A673 (cell line): ENCODE results near the gene ZNF860. TPM values are rescaled to one million over a fixed set of nuclear protein-coding genes. Genes with fewer than 3 reads are reported as not detected.

Experiments used
- BruUV-seq: library from RNA; stranded (reverse); fragments of 400-500 nt; replicated peaks from 2 replicates; lab custom pipeline; 2021; lab: Mats Ljungman, UMichigan
- CTCF ChIA-PET: fragments of 300-600 bp; sonication (Branson Sonifier 250); formaldehyde crosslinking; loops from one replicate; lab custom pipeline; 2022; ENCODE audit warnings: antibody characterized with exemption; lab: Charles Lee
- POLR2A ChIA-PET: fragments of 300-600 bp; sonication (Branson Sonifier 250); formaldehyde crosslinking; loops from one replicate; lab custom pipeline; 2022; ENCODE audit warnings: antibody characterized with exemption; ENCODE audit not compliant: low non-redundant PET; lab: Charles Lee
- DNase-seq: peaks from one replicate; pipeline ENCODE4 v3.0.0-alpha.2; 2015; ENCODE audit warnings: low spot score
- H3K27ac ChIP-seq: fragments of 200-600 bp; sonication (generic); 2 replicates; pipeline ENCODE4 v1.5.1; 2016; ENCODE audit warnings: mixed run types, low read depth, mild to moderate bottlenecking, mixed read lengths, antibody characterized with exemption, low read length; ENCODE audit not compliant: poor library complexity, severe bottlenecking
- H3K27me3 ChIP-seq: fragments of 200-600 bp; sonication (generic); replicated peaks from 2 replicates; pipeline ENCODE4 v1.6.1; 2017; ENCODE audit warnings: mixed run types, low read depth, mild to moderate bottlenecking, mixed read lengths, antibody characterized with exemption, low read length; ENCODE audit not compliant: insufficient read depth, poor library complexity
- H3K36me3 ChIP-seq: fragments of 200-600 bp; sonication (generic); 2 replicates; pipeline ENCODE4 v1.6.1; 2016; ENCODE audit warnings: mixed run types, mild to moderate bottlenecking, mixed read lengths, antibody characterized with exemption, low read length; ENCODE audit not compliant: insufficient read depth, poor library complexity, severe bottlenecking
- H3K4me1 ChIP-seq: fragments of 200-600 bp; sonication (generic); 2 replicates; pipeline ENCODE4 v1.6.1; 2017; ENCODE audit warnings: mixed run types, mild to moderate bottlenecking, mixed read lengths, antibody characterized with exemption, low read length; ENCODE audit not compliant: insufficient read depth, poor library complexity, severe bottlenecking
- H3K4me3 ChIP-seq: fragments of 200-600 bp; sonication (generic); 2 replicates; pipeline ENCODE4 v1.5.1; 2016; ENCODE audit warnings: low read depth, mixed run types, mild to moderate bottlenecking, mixed read lengths, low read length; ENCODE audit not compliant: poor library complexity, severe bottlenecking
- H3K9me3 ChIP-seq: fragments of 200-600 bp; sonication (generic); 2 replicates; pipeline ENCODE4 v1.6.1; 2016; ENCODE audit warnings: mixed run types, low read depth, mild to moderate bottlenecking, mixed read lengths, antibody characterized with exemption, low read length; ENCODE audit not compliant: poor library complexity, severe bottlenecking
- EZH2 ChIP-seq: fragments of 200-600 bp; sonication (generic); IDR thresholded peaks from 2 replicates; pipeline ENCODE4 v1.6.1; 2017; ENCODE audit warnings: borderline replicate concordance, low read depth, mild to moderate bottlenecking, mixed read lengths, antibody characterized with exemption, low read length; ENCODE audit not compliant: poor library complexity, severe bottlenecking
- intact Hi-C: fragments of 100-400 bp; cut with micrococcal nuclease; formaldehyde crosslinking; loops from one replicate; pipeline ENCODE4 v1.10.0; 2022; ENCODE audit not compliant: unreplicated experiment
- total RNA-seq: library from RNA; stranded (reverse); gene quantifications from 2 replicates; pipeline ENCODE4 v1.2.3, GENCODE V29; 2021
- TF ChIP-seq, protein P1 (sequence below): fragments of 300-800, 200-600 bp; sonication (generic); conservative IDR thresholded peaks from 2 replicates; pipeline ENCODE4 v1.5.1; 2017; ENCODE audit warnings: low read depth, mild to moderate bottlenecking, antibody characterized with exemption, low read length, moderate library complexity, mixed read lengths

Gene ZNF860
- total RNA-seq, 1 experiment from 2014 or later: not detected

DNA sequence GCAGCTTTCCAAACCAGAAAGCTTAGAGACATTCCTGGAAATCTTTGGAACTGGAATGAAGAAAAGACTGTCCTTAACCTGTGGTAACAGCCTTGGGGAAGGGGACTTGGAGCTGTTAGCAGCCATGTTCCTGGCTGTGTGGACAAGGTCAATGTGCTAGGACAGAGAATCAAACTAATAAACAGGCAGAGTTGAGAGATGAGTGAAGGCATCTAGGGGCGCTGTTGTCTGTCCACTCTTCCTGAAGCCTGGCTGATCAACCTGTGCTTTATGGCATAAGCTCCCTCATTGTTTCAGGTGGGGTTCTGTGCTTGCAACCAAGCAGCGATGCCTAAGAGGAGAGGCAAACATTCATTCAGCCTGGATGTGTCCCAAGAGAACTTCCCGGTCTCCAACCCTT, 19.3 kb downstream of the ZNF860 start:
- Histone ChIP-seq H3K4me3 (no peak overlapping the region), H3K4me1 (no peaks in the 10 kb centered on the region), H3K36me3 (no peaks in the 10 kb centered on the region), H3K27me3 (no peaks in the 10 kb centered on the region), H3K9me3 (no peaks in the 10 kb centered on the region), H3K27ac (no peak overlapping the region)
- no peak for TF ChIP-seq EZH2
- TF ChIP-seq, protein P1, sequence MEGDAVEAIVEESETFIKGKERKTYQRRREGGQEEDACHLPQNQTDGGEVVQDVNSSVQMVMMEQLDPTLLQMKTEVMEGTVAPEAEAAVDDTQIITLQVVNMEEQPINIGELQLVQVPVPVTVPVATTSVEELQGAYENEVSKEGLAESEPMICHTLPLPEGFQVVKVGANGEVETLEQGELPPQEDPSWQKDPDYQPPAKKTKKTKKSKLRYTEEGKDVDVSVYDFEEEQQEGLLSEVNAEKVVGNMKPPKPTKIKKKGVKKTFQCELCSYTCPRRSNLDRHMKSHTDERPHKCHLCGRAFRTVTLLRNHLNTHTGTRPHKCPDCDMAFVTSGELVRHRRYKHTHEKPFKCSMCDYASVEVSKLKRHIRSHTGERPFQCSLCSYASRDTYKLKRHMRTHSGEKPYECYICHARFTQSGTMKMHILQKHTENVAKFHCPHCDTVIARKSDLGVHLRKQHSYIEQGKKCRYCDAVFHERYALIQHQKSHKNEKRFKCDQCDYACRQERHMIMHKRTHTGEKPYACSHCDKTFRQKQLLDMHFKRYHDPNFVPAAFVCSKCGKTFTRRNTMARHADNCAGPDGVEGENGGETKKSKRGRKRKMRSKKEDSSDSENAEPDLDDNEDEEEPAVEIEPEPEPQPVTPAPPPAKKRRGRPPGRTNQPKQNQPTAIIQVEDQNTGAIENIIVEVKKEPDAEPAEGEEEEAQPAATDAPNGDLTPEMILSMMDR: no peak
- no TSS peak for BruUV-seq
- intact Hi-C loops: no loop called here
- DNase-seq: no peak
- ChIA-PET CTCF (no interaction called here), POLR2A (no interaction called here)

DNA sequence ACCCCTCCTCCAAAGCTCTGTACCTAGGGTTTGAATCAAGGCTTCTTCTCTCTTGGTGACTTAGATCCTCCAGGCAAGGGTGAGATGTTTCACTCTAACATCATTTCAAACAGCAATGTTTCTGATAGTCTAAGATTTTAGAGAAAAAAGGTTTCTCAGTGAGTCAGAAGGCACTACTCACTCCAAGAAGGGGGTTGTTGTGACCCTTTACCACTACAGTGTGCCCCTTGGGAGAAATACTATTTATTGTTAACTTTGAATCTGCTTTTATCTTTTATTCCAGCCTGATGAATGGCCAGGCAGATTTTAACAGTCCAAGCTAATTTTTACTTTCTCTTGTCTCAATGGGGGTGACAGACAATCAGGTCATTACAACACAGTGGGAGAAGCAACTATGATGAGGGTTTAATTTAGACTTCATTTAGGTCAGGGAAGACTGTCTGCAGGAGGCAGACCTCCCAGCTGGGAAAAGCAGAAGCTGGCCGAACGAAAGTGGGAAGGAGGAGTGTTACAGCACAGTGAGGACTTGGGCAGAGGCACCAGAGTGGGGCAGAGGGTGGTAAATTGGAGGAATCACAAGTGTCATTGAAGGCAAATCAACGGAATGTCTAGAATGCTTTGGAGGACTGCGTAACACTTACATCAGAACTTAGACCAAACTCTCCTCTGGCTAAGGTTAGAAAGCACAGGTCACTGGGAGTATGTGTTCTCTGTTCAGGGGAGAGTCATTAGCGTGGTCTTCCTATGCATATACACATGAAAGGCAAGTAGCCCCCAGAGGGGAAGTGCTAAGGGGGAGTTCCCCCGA, 21.2 kb downstream of the ZNF860 start:
- TF ChIP-seq, protein P1: no peak
- TF ChIP-seq EZH2: no peak
- POLR2A ChIA-PET: no interaction called here
- H3K4me1 ChIP-seq: no peaks in the 10 kb centered on the region
- no peaks in the 10 kb centered on the region for H3K9me3 ChIP-seq
- CTCF ChIA-PET: no interaction called here
- H3K27me3 ChIP-seq: no peaks in the 10 kb centered on the region
- intact Hi-C loops: no loop called here
- no peaks in the 10 kb centered on the region for H3K36me3 ChIP-seq
- no TSS peak for BruUV-seq
- DNase-seq: no peak
- H3K27ac ChIP-seq: no peak overlapping the region
- H3K4me3 ChIP-seq: no peak overlapping the region

DNA sequence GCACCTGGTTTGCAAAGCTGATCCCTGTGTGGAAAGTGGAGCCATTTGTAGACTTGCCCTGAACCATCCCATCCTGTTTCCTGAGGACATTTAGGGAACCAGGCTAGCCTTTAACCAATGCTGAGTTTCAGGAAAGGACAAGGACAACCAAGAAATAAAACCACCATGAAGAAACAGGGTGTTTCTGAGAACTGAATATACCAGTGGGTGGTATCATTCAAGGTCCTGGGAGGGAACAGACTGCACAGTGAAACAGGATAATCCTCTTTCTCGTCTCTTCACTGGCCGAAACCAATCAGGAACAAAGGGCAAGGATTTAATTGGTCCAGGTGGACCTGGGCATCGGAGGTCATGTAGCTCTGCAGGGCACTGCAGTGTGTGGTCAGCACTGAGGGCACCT, 21.8 kb downstream of the ZNF860 start:
- POLR2A ChIA-PET: no interaction called here
- intact Hi-C loops: no loop called here
- Histone ChIP-seq H3K9me3 (no peaks in the 10 kb centered on the region), H3K36me3 (no peaks in the 10 kb centered on the region), H3K4me1 (no peaks in the 10 kb centered on the region), H3K27me3 (no peaks in the 10 kb centered on the region), H3K4me3 (no peak overlapping the region), H3K27ac (no peak overlapping the region)
- CTCF ChIA-PET: no interaction called here
- no TSS peak for BruUV-seq
- DNase-seq: no peak
- no peak for TF ChIP-seq EZH2
- TF ChIP-seq, protein P1: no peak
